Embryonic facial prominence (tissue), 1 donor: Measurements from ENCODE around the gene ING3.

Experiments
- DNase-seq: peaks from one replicate; pipeline ENCODE4 v3.0.0-alpha.2; 2016; ENCODE audit errors: extremely low spot score

The ING3 gene

DNA sequence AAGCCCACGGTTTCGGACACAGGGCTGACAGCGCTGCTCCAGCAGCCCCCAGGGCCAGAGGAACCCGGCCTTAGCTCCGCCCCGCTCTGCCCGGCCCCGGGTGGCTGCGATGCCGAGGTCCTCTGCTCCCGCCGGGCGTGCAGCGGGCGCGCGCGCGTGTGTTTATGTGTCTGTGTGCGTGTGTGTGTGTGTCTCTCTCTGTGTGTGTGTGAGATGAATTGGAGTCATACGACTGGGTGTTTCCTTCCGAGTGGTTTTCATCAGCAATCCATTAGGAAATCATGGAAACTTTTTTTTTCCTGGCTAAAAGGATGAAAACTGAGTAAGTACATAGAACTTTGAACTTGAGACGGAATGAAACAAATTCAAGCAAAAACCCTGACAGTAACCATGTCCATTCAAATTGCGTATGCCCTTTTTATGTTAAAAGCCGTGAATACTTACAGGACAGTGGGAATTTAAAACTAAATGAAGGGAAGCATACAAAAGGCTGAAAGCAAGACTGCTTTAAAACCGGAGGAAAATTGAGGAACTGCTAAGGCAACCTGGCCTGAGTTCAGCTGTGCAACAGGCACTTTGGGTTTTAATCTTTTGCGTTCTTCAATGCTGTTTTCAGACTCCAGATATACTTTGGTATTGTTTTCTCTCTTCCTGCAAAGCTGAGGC lies 38.1 kb downstream of the ING3 start, which contains the start of gene CPED1:
CPED1 (plus strand) TSS at position 121 of the 666 bp plus-strand sequence. CDS start 911 bp downstream, outside the sequence.
- DNase-seq, result peak; percentile 60

DNA sequence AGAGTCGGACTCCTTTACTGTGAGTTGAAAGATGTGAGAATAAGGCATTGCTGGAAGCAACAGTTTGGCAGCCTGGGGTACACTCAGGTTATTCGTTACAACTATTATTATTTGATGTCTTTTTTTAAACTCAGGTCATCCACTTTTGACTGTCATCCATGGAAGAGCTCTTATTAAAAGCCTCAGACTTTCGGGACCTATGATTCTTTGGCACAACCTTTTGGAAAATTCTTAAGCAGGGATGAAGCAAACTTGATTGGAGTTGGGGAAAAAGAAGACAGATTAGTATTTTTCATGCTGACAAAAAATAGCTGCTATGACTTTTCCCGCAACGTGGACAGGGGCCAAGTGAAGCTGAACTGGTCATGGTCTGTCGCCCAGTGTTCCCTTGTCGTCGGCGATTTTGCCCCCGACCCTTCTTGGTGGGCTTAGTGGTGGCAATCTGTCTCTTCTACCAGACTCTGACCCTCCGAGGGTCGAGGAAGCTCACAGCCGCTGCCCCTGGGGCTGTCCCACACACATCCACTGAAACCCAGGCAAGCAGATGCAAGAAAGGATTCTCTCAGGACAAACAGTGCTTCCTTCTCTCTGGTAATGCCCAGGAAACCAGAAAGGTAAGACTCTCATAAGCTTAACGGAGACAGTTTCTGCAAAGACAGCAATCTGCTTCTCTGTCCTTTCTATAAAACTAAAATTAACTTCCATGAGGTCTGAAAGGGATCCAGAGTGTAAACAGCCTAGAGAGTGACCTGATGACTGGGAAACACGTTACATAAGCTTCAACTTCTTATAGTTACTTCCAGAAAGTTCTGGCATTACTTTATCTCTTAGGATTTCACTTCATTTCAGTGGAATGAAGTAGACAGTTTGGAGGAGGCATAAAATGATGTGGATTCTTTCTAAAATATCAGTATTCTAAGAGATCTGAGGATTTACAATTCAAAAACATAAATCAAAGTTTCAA lies 39.0 kb downstream of the ING3 start:
- no peak for DNase-seq

DNA sequence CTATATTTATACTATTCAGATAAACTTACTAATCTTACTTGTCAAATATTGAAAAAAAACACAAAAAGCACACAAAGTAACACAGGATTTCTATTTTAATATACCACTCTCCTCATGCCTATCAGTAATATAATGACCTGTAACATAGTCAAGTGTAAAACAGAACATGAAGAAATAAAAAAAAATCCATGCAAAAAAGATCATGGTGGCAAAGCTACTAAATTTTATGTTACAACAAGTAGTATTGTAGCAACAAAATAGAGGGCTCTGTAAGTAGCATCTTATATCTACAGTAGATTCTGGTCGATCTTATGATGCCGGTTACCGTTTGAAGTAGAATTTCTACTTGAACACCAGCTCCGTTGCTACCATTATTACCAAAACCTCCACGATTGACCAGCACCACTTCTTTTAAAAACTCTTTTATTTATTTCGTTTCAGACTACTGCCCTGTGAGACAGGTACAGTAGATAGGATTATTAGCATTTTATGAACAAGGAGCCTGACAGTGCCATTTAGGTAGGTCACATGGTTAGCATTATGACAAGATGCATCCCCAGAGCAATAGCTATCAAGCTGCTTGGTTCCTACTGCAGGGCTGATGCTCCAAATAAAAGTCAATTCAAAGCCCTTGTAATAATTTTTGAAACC lies 40.0 kb downstream of the ING3 start:
- DNase-seq, result no peak

DNA sequence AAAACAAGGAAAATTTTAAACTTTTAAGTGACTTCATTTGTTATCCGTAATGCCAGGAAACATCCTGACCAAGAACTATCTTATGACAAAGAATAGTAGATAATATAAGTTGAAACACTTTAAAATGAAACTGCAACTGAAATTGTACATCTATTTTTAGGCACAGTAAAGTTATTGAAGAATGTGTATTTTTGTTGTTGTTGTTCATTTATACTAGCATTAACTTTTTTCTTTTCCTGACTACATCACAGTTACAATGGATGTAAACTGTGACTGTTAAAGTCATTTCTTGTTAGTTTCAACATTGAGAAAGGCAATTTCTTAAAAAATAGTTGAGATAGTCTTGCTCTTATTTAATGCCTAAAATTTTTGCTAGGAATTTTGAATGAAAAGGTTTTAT lies 40.6 kb downstream of the ING3 start:
- DNase-seq, result no peak

DNA sequence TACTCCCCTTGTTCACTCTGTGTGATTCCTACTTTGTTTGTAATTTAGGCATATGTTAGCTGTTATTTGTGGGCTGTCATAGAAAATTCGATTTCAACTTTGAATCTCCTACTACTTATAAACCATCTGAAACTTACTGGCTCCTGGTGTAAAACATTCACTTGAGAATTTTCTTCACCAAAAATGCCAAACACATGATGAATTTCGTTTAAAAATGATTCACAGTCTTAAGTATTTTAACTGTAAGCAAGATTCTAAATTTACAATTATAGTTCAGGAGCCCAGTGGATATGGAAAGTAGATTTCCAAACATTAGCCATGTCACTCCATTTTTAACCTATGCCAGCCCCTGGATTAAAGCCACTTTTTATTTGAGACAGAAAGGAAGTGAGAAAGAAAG lies 41.0 kb downstream of the ING3 start:
- peak; percentile 21 for DNase-seq

DNA sequence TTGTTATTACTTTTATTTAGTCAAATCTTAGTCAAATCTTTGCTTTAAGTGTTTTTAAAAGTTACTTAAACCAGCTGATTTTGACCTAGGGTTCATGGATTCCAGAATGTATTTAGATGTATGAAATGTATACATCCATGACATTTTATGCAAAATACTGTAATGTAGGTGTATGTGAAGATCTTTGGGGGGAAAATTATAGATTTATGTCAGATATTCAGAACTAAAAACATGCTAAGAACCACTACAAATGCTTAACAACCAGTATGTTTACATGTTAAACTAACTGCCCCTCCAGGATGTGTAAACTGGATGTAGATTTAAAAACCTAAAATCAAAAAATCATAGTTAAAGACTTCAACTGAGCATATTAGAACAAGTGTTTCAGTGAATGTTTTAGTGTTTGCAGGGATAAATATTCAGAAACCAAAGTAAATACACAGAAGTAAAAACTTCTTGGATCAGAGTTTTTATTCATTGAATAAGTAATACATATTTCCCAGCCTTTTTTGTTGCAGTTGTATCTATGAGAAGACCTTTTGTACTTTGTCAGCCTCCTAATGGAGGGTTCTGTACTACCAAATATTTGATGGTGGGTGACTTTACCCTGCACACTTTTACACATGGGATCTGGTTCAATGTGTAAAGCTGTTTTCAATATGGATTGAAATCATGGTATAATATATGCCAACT lies 41.8 kb downstream of the ING3 start:
- no peak for DNase-seq

DNA sequence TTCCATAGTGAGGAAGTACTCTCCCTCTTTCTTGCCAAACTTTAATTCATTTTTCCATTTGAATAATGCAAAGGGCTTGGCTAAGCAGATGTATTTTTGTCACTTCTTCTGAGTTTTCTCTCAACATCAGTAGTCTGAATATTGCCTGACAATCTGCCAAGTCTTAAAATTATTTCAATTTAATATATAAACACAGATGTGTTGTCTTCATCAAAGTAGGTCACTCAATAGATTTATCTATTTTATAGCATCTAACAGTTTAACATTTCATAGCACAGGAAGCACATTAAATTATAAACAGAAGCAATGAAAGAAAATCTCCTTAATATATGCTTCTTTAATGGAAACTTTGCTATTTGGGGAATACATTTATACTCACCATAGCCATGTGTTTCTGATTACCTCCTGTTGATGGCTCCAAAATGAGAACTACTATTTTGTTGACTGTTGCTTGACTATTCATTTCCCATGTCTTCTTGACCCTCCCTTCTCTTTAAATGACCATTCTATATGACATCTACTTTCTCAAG lies 42.5 kb downstream of the ING3 start:
- peak; percentile 82 for DNase-seq

DNA sequence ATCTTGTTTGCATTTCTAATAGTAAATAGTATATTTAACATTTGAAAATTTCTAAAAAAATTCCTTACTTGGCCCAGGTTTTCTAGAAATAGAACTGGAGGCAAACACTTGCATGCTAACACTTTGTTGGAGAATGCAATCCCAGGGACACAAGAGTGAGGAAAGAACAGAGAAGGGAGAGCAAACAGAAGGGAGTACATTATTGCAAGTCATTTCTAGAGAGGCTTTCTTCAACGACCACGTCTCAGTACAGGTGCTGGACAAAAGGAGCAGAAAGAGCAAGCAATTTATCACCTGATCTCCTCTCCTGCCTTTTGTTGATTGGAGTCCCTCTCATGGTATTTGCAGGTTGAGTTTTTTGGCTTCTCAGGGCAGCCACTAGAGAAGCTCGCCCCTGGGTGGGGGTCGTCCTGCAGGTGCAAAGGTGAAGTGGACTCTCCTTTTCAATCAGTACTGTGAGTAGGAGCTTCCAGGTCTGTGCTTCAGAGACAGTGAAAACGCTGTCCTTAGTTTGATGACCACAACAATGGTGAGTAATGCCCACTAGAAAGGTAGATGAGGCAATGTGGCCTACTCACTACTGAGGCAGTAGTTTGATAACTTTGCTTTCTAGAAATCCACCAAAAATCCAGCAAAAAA lies 43.1 kb downstream of the ING3 start:
- DNase-seq, result no peak

DNA sequence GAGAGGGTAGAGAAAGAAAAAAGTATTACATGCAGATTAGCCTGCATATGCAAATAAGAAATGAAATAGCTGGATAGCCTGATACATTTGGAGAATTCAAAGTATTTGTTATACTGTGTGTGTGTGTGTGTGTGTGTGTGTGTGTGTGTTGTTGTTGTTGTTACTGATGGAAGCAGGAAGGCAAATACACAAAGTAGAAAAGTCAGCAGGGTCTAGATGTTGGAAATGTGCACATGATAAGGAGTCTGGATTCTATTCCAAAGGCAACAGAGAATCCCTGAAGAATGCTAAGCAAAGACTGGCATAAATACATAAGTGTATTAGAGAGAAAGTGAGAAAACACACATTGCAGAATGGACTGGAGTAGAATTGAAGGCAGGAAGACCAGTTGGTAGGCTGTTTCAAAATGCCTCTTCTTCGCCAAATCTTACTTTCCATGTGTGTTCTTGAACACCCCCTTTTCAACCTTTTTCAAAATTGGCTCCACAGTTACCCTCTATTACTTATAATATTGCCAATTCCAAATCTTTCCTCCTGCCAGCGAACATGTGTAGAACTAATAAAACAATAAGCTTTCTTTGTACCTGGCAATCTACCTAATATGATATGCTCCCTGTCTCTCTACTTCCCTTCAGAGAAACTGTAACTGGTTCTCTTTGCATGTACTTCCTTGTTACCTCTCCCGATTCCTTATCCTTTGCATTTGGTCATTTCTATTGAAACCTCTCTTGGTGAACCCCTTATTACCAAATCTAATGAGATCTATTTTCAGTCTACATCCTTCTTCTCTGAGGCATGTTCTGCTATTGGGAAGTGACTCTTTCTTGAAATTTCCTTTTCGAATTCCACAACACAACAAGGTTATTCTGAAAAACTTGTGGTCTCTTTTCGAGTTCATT lies 44.2 kb downstream of the ING3 start:
- DNase-seq, result no peak

DNA sequence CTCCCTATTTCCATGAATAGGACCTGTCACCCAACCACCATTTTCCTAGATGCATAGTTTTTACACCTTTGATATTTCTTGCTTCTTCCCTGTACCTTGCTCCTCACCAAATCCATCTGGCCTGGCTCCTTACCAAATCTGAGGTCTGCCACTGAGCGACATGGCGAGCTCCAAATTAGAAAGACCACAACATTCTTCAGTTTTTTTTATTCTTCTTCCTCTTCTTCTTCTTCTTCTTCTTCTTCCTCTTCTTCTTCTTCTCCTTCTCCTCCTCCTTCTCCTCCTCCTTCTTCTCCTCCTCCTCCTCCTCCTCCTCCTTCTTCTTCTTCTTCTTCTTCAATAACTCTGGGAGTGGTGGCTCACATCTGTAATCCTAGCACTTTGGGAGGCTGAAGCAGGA lies 45.1 kb downstream of the ING3 start:
- DNase-seq, result no peak

DNA sequence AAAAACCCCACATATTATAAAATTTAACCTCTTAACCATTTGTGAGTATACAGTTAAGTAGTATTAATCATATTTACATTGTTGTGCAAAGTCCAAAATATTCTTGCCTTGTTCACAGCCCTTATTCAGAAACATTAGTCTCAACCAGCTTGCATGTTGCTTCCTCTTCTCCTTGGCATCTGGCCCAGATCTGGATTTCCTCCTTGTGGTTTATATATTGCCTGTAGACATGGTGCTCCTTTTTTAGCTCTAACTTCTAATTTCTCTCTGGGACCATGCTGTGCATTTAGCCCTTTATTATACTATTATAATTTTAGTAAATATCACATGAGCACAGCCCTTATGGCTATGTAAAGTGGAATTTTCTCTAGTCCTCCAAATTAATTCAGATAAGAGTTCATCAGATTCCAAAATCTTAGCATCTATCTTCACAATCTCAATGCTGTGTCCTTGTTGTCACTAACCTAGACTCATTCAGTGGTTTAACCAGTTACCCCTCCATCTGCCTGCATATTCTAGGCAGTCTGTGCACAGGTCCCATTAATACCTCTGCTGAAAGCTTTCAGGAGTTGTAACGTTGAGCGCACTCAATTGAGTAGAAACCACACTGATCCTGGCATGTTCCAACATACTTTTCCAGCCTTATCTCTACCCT lies 45.9 kb downstream of the ING3 start:
- peak; percentile 67 for DNase-seq

DNA sequence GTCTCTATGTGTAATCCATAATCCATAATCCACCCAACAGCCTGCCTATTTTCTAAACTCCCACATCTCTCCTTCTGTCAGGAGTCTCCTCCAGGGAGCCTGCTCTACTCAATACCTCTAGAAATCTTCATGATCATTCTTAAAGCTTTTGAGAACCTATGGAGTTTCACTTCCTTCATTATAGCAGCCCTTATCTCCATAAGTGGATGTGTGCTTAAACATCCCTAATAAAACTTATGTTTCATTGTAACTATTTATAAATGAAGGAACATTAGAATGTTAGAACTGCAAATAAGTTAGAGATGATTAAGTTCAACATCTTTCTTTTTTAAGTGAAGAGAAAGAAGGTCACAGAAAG lies 46.4 kb downstream of the ING3 start:
- DNase-seq, result no peak

DNA sequence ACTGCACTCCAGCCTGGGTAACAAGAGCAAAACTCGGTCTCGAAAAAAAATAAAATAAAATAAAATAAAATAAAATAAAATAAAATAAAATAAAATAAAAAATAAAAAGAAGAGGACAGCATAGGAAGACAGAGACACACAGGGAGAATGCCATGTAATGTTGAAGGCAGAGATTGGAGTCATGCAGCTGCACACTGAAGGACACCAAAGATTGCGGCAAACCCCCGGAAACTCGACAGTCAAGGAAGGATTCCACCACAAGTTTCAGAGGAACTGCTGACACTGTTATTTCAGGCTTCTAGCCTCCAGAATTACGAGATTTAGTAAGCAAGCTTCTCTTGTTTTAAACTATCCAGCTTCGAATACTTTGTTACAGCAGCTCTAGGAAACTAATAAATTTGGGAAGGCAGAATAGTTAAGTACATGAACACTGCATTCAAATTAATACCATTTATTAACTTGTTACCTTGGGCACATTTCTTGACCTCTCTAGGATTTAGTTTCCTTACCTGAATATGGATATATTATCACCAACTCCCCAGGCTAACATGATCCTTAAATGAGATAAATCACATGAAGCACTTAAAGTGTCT lies 47.4 kb downstream of the ING3 start:
- DNase-seq, result no peak

DNA sequence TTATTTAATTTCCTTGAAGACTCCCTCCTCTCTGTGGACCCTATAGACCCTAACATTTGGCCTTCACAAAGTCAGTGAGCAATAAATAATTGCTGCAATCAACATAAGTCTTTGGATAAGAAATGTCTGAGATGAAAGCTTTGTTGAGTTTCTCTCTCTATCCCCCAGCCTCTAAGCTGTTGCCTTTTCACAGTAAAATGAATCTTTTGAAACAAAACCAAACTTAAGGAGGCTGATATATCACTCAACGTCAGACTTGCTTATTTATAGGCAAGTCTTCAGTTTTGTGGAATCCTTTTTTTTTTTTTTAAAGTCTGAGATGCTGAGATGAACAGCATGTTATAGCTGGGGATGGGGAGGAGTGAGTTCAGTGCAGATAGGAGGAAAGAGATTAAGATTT lies 47.9 kb downstream of the ING3 start:
- DNase-seq, result no peak

DNA sequence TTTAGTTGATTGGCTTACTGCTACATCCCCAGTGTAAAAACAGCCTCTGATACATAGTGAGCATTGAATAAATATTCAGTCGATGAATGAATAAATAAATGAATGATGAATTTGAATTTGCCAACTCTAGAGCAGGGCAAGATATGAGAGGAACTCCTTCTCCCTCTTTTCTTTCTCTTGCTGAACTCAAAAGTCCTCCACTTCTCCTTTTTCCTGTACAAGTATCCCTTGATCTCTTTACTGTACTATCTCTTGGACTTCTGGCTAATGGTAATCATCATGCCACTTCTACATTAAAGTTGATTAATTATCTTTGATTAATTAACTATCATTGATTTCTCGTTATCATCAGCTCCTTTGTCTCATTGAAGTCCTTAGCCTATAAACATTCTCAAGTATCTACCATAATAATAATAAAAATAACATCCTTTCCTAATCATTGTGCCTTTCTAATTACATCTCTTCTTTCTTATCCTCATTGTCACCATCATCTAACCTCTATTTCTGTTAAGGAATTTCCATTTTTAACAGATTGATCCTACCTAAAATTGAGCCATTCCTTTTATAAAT lies 48.5 kb downstream of the ING3 start:
- DNase-seq, result no peak

DNA sequence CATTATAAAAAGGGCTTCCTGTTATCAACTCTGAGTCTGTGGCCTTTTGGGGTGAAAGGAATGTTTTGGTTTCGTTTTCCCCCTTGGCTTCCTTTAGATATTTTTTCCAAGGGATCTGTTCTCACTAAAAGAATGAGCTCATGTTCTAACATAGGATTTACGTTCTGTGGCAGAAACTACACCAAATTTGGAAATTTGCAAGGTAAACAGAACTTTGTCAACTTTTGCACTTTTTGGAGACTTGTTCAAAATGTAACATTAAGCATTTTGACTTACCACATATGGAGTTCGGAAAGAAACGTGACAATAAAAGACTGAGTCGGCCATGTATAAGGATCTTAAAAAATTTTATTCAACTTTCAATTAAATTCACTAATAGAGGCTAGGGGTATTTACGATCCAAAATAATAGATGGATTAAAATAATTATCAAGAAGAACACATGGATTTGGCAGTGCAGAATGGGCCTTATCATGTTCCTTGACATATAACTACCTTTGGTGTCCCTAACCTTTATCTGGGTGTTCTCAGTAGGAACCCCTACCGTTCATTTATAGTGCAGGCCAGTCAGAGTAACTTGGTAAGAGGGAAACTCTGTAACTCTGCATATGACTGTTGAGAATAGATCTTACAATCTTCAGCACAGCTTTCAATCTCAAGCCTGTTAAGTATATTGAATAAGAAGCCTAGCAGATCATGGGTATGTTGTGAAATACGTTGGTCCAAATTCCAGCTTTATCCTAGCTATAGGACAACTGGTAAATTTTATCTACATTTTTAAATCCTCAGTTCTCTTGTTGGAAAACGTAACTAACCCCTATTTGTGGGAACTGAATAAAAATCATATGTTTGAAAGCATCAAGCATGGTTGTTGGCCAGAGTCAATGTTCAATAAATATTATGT lies 49.8 kb downstream of the ING3 start:
- DNase-seq, result no peak

DNA sequence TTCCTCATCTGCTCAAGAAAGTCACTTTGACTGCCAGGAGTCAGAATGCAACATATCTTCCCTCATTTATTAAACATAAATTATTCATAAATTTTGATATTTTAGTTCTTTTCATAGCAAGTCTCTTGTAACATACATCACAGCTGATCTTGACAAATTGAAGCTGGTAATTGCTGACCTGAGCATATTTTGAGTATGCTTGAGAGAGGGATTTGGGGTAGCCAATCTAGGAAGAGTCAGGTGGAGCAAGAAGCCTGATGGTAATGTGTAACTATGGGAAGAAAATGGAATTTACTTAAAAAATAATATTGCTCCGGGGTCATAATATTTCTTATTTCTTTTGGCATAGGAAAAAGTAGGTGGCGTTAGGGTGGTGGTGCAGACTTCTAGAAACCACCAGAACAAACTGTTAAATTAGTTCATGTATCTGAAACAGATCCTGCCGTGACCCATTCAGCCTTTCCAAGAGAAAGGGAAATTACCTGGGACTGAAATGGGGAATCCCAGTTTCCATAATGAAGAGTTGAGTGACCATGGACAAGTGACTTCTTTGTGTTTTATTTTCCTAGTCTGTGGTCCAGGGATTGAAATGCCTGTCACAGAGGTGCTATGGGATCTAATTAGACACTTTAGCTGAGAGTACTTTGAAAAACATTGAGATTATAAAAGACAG lies 50.8 kb downstream of the ING3 start:
- no peak for DNase-seq
